ENCODE measurements around the gene NOS1AP.

Gene NOS1AP

GRCh38 chr1:162265983-162266382 lies 196.5 kb downstream of the NOS1AP start:
- DNase-seq = no peak

DNA sequence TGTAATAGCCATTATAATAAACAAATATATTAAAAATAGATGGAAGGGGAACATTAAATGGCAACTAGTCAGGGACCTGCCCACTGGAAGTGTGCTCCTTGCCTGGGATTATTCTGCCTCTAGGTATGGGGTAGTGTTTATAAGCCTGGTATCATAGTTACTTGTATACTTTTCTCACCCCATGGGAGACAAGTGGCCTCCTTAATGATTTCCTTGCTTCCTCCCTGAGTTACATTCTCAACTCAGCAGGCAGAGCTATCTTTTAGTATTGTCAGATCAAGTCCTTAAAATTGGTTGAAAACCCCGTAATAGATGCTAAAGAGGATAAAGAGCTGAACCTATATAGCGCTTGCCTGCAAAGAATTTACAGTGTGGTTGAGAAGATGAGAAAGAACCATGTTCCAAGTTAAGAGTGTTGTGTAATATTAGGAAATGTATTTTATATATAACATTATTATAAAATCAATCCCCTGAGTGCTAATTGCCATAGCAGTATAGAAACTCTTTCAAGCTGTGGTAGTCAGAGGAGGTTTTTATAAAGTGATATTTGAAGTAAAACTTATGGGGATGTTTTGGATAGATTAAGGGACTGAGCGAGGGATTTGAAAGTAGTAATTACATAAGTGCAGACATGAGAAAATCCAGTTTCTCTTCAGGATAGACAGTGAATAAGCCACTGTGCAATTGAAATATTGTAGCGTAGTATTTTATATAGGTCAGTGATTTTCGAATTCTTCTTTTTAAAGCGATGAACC lies 200.7 kb downstream of the NOS1AP start:
- no peak for DNase-seq

- no peak for DNase-seq
Measured at GRCh38 chr1:162271972-162272371, 202.5 kb downstream of the NOS1AP start.

DNA sequence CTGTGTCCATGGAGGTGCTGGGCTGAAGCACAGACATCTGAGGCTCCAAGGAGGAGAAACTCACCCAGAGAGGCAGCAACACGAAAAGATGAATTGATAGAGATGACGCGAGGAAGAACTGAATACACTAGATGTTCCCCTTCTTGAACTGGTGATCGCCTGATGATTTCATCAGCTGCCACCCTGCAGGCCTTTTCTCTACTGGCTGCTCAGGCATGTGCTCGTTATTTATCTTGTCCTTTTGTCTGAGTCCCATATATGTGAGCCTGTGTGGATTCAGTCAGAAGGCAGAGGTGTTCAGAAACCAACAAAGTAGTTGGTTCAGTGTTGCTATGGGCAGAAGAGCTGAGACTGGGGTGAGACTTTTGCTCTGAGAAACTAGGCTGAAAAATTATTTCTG lies 202.9 kb downstream of the NOS1AP start:
- DNase-seq = no peak

DNA sequence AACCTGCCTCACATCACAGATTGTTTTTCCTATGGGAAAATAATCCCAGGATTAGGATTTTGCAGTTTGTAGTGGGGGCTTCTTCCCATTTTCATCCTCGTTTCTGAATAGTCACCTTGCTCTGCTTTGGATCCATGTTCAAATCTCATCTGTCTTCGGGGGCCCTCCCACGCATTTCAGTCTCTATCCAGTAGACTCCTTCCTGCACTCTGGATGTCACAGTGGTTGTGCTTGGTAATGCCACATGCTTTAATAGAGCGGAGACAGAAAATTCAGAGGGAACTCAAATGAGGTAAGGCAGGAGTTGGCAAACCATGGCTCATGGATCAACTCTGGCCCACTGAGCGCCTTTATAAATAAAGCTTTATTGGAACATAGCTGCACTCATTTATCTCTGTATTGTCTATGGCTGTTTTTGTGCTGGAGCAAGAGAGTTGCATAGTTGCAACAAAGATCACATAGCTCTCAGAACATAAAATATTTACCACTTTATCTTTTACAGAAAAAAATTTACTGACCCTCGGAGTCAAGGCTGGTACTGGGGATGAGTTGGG lies 206.2 kb downstream of the NOS1AP start:
- DNase-seq = no peak

DNA sequence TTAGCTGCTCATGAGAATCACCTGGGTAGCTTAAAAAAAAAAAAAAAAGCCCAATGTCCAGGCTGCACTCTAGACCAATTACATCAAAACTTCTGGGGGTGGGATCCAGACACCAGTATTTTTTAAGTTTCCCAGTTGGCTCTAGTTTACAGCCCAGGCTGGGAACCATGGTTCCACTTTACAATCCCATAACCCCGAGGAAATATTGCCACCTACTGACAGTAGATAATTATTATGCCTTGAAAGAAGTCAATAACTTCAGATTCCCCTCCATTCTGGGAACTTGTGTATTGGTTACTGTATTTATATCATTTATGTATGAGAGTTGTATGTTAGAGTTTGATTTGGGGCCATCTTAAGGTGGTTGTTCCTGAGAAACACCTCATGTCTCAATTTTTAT lies 207.0 kb downstream of the NOS1AP start:
- DNase-seq = no peak

DNA sequence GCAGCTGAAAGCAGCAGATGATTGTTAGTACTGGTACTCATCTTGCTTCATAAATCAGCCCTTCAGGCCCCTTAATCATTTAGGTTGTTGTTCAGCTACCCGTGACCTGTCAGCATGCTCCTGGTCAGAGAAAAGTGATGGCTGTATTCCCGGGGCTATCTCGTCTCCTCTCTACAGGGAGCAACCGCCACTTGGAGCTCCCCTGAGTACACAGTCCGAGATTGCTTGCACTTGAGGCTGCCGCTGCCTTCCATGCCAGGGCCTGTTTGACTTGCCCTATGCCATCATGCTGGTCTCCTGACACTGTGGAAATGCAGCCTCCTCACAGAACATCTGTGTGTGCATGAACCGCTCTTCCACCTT lies 209.6 kb downstream of the NOS1AP start:
- DNase-seq = no peak

- DNase-seq = no peak
Measured at GRCh38 chr1:162281426-162281825, 211.9 kb downstream of the NOS1AP start.

GRCh38 chr1:162283657-162284056 lies 214.2 kb downstream of the NOS1AP start:
- no peak for DNase-seq

- no peak for DNase-seq
Measured at GRCh38 chr1:162284206-162284955, 214.9 kb downstream of the NOS1AP start.

GRCh38 chr1:162285149-162285561 lies 215.7 kb downstream of the NOS1AP start:
- DNase-seq = no peak

GRCh38 chr1:162291000-162291399 lies 221.5 kb downstream of the NOS1AP start:
- DNase-seq = no peak

DNA sequence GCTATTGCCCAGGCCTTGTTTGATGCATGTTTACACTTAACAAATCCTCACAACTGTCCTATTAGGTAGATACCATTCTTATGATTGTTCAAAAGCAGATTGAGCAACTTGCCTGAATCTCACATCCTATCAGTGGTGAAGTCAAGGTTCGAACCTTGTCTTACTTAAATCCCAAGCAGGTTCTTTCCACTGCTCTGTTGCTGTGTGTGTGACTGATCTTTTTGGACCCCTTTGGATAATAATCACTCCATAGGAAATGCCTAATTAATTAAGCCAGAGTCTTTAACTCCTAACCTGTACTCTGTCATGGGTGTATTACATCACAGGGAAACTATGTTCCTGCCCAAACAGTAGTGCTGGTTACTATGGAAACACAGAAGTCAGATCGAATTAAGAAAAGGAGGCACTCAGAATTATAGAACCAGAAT lies 222.9 kb downstream of the NOS1AP start:
- no peak for DNase-seq

- DNase-seq = no peak
Measured at GRCh38 chr1:162293073-162293692, 223.7 kb downstream of the NOS1AP start.

DNA sequence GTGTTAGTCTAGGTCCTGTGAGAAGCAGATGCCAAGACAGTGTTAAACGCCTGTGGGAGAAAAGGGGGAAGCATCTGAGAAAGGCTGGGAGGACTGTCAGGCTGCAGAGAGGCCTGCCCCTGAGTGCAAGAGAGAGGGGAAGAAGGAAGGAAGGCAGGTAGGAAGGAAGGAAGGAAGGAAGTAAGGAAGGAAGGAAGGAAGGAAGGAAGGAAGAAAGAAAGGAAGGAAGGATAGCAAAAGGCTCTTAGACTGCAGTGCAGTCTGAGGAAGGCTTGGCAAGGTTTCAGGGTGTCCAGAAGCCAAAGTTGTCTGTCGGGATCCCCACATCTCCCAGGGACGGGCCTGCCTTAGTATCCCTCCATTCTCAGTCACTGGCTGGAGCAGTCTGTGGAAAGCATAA lies 224.5 kb downstream of the NOS1AP start:
- no peak for DNase-seq

- no peak for DNase-seq
Measured at GRCh38 chr1:162297208-162297607, 227.7 kb downstream of the NOS1AP start.

DNA sequence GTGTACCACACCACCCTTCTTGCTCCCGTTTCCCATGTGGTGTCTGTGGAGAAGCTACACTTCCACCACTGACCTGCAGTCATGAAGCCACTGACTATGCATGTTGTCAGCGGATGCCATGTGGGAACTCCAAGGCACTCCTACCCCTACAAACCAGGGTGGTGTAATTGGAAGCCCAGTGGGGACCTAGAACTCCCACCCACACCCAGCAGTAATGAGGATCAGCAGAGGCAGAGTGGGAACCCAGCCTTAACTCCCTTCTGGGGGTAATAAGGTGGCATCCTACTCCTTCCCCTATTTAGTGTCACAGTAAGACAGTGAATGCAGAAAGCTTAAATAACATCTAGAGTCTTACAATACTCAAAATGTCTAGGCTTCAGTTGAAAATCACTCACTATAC lies 228.8 kb downstream of the NOS1AP start:
- DNase-seq = no peak

DNA sequence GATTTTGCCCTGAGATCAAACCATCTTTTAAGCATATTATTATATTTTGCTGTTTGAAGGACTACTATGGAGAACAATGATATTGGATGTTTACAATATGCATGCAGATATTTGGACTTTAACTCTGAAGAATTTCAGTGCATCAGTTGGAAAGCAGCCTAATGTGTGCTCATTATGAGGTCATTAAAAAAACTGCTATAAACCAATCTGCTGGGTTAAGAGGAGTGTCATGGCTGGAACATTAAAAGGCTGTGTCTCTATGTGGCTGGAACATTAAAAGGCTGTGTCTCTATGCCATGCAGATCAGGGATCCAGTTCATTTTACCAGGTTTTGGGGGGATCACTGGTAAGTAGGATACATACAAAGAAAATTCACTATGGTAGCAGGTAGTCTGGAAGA lies 229.5 kb downstream of the NOS1AP start:
- no peak for DNase-seq

- DNase-seq = no peak
Measured at GRCh38 chr1:162300057-162300917, 230.8 kb downstream of the NOS1AP start.

- DNase-seq = no peak
Measured at GRCh38 chr1:162301696-162302095, 232.2 kb downstream of the NOS1AP start.

- DNase-seq = no peak
Measured at GRCh38 chr1:162302306-162303003, 233.0 kb downstream of the NOS1AP start.

DNA sequence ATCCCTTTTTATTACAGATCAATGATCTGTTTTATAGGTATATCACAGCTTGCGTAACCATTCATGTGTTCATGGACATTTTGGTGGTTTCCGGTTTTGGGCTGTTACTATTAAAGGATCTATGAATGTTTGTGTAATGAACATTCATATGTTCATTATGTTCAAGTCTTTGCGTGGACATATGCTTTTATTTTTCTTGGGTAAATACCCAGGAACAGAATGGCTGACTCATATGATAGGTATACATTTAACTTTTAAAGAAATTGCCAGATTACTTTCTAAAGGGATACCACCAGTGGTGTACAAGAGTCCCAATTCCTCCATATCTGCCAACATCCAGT lies 233.5 kb downstream of the NOS1AP start:
- DNase-seq = no peak
